HG03354 (cell line): ENCODE results near the gene PLEKHA7.
"Not testable (repeated sequence)": the region's sequence is repeated elsewhere in the genome, so short reads cannot be mapped to it uniquely, and the experiment has no call there.

Experiments
- ATAC-seq: cut with Tn5 transposase; IDR thresholded peaks from one replicate; pipeline ENCODE4 v1.9.1; 2021; ENCODE audit warnings: mild to moderate bottlenecking; ENCODE audit not compliant: unreplicated experiment, poor library complexity, severe bottlenecking

PLEKHA7 gene

GRCh38 chr11:16891165-16891564 is 123.0 kb downstream of the PLEKHA7 start:
- ATAC-seq, result no peak

- ATAC-seq, result no peak
Measured at GRCh38 chr11:16890442-16890841, 123.8 kb downstream of the PLEKHA7 start.

- no peak for ATAC-seq
Measured at GRCh38 chr11:16889905-16890304, 124.3 kb downstream of the PLEKHA7 start.

- not testable (repeated sequence) for ATAC-seq
Measured at GRCh38 chr11:16889010-16889409, 125.2 kb downstream of the PLEKHA7 start.

GRCh38 chr11:16887887-16888286 is 126.3 kb downstream of the PLEKHA7 start:
- ATAC-seq, result not testable (repeated sequence)

GRCh38 chr11:16883174-16883573 is 131.0 kb downstream of the PLEKHA7 start:
- no peak for ATAC-seq

GRCh38 chr11:16881766-16882165 is 132.4 kb downstream of the PLEKHA7 start:
- ATAC-seq, result no peak

GRCh38 chr11:16881074-16881709 is 133.0 kb downstream of the PLEKHA7 start:
- ATAC-seq, result no peak

GRCh38 chr11:16880184-16880801 is 133.9 kb downstream of the PLEKHA7 start:
- no peak for ATAC-seq

GRCh38 chr11:16879690-16880089 is 134.5 kb downstream of the PLEKHA7 start:
- ATAC-seq, result no peak

GRCh38 chr11:16876837-16877236 is 137.4 kb downstream of the PLEKHA7 start:
- no peak for ATAC-seq

- ATAC-seq, result no peak
Measured at GRCh38 chr11:16876053-16876752, 138.0 kb downstream of the PLEKHA7 start.

GRCh38 chr11:16874275-16874975 is 139.8 kb downstream of the PLEKHA7 start:
- no peak for ATAC-seq

GRCh38 chr11:16873289-16873688 is 140.9 kb downstream of the PLEKHA7 start:
- ATAC-seq, result no peak

- no peak for ATAC-seq
Measured at GRCh38 chr11:16871368-16871767, 142.8 kb downstream of the PLEKHA7 start.

GRCh38 chr11:16867097-16867496 is 147.1 kb downstream of the PLEKHA7 start:
- no peak for ATAC-seq

GRCh38 chr11:16864428-16864827 is 149.8 kb downstream of the PLEKHA7 start:
- not testable (repeated sequence) for ATAC-seq

- no peak for ATAC-seq
Measured at GRCh38 chr11:16863389-16863788, 150.8 kb downstream of the PLEKHA7 start.

GRCh38 chr11:16862726-16863125 is 151.5 kb downstream of the PLEKHA7 start:
- ATAC-seq, result no peak

- no peak for ATAC-seq
Measured at GRCh38 chr11:16861862-16862261, 152.4 kb downstream of the PLEKHA7 start.
